Measurements from ENCODE around the gene TRIP6. TPM values are rescaled to one million over a fixed set of nuclear protein-coding genes. Genes with fewer than 3 reads are reported as not detected.

TRIP6 gene
- total RNA-seq, 4 donors from 2014 or later: 64.5 to 122 (median 109) TPM

DNA sequence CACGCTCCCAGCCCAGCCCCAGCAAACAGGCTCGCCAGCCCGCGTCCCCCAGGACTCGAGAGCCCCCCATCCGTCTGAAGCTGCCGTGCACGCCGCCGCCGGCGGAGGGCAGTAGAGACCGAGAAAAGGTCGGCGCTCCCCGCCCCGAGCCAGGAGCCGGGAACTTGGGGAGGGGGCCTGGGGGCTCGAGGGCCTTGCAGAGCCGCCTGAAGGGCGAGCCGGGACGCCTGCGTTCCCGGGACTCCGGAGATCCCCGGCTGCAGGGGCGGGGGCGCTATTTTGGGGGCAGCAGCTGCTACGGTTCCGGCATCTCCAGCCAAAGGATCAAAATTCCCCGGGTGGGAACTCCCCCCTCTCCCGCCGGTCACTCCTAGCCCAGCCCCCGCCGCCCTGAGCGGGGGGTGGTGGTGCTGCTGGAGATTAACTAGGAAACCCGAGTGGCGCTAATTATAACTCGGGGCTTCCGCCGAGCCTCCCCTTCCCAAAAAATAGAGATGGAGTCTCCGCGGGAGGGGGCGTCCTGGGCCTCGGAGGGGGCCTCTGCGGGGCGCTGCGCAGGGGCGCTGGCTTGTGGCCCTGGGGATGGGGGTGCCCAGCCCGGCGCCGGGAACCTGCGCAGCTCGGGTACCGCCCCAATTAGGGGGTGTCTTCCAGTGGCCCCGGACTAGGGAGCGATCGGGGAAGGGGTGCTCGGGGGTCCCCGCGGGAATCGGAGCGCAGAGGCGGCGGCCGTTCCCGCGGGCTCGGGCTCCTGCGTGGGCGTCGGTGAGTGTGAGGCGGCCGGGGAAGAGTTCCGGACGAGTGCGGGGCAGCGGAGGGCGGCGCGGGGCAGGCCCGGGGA is 27.9 kb downstream of the TRIP6 start:
- TF ChIP-seq, protein P1, sequence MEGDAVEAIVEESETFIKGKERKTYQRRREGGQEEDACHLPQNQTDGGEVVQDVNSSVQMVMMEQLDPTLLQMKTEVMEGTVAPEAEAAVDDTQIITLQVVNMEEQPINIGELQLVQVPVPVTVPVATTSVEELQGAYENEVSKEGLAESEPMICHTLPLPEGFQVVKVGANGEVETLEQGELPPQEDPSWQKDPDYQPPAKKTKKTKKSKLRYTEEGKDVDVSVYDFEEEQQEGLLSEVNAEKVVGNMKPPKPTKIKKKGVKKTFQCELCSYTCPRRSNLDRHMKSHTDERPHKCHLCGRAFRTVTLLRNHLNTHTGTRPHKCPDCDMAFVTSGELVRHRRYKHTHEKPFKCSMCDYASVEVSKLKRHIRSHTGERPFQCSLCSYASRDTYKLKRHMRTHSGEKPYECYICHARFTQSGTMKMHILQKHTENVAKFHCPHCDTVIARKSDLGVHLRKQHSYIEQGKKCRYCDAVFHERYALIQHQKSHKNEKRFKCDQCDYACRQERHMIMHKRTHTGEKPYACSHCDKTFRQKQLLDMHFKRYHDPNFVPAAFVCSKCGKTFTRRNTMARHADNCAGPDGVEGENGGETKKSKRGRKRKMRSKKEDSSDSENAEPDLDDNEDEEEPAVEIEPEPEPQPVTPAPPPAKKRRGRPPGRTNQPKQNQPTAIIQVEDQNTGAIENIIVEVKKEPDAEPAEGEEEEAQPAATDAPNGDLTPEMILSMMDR (IDR thresholded peaks at IDR 0.05): peak; percentile 50 to 84 (median 67)
- no peak for TF ChIP-seq POLR2A (IDR thresholded peaks at IDR 0.05)
- Histone ChIP-seq H3K27me3 (peaks cover 10% of the 10 kb centered on the region), H3K9me3 (no peaks in the 10 kb centered on the region), H3K27ac (no peak overlapping the region), H3K4me3 (replicated peaks in 1 of 3) (peak overlapping the region in 2 of 3 donors; percentile 36 to 47), H3K4me1 (peaks cover 22 to 39% of the 10 kb centered on the region in 2 donors), H3K36me3 (no peaks in the 10 kb centered on the region)
- 0% methylated on average over 7 to 10 of the region's 83 CpGs for WGBS, 2 donors
- peak in 1 of 2 donors; percentile 48 for DNase-seq
- intact Hi-C loops (cut with DNase I): loop anchor here (10.0 kb wide), 1 partner anchor 270 kb away; the partner anchor contains the start of gene VGF

DNA sequence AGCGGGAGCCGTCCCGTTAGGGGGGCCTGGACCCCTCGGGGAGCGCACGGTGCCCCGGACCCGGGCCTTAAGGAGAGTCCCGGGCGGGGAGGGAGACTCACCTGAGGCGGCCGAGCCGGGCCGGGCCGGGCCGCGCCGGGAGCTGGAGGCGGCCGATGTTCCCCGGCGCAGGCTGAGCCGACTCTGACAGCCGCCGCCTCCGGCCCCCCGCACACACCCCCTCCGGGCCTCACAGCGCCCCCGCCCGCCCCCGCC is 28.4 kb downstream of the TRIP6 start, which contains the start of gene ACHE:
ACHE (minus strand) TSS at position 188 of the 255 bp plus-strand sequence. CDS start 1,656 bp downstream, outside the sequence.
- Histone ChIP-seq H3K36me3 (no peaks in the 10 kb centered on the region), H3K27me3 (peaks cover 10% of the 10 kb centered on the region), H3K4me1 (peaks cover 21 to 37% of the 10 kb centered on the region in 2 donors), H3K9me3 (no peaks in the 10 kb centered on the region), H3K4me3 (replicated peaks in 1 of 3) (peak within 1 kb of the TSS in 2 of 3 donors; percentile 36 to 47), H3K27ac (no peak within 1 kb of the TSS)
- intact Hi-C loops (cut with DNase I): loop anchor here (10.0 kb wide), 1 partner anchor 269 kb away; the partner anchor contains the start of gene VGF
- DNase-seq: no peak
- TF ChIP-seq, protein P1 (IDR thresholded peaks at IDR 0.05): no peak
- WGBS, 2 donors: 1% methylated on average over 14 of the region's 32 CpGs; no CpG with 5 or more reads in 1 of the 2 donors

DNA sequence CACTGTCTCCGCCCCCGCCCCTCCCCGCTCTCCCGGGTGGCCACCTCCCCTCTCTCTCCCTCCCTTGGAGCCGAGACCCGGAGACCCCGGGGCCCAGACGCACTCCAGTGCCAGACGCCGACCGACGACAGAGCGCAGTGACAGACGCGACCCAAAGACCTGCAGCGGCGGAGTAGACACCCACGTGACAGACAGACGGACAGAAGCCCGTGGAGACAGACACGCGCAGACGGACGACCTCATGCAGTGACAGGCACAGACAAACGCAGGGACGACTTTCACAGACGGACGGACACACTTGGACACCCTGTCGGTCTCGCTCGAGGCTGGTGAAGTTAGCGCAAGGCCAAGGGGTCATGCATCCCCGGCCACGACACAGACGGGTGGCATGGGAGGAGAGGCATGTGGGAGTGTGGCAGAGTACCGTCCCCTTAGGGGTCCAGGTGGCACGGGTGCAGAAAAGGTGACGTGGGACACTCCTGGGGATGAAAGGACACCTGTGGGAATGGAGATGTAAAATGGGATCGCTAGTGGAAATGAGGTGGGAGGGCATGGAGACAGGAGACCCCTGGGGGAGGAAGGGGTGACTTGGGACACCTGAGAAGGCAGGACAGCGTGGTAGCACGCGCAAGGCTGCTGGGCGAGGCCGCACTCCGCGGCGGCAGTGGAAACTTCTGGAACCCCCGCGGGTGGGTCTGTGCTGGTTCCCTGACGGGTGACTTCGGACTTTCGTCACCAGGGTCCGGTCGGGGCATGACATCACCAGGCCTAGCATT is 29.0 kb downstream of the TRIP6 start:
- Histone ChIP-seq H3K9me3 (no peaks in the 10 kb centered on the region), H3K4me3 (replicated peaks in 1 of 3) (peak overlapping the region in 1 of 3 donors; percentile 36), H3K27ac (no peak overlapping the region), H3K4me1 (peaks cover 15 to 32% of the 10 kb centered on the region in 2 donors), H3K36me3 (no peaks in the 10 kb centered on the region), H3K27me3 (peaks cover 10% of the 10 kb centered on the region)
- intact Hi-C loops (cut with DNase I): loop anchor here (2.0 to 10.0 kb wide), 2 partner anchors 163 to 269 kb away; partner anchors contain the start of gene VGF
- peak in 1 of 2 donors; percentile 44 for DNase-seq
- TF ChIP-seq POLR2A (IDR thresholded peaks at IDR 0.05): no peak
- TF ChIP-seq, protein P1 (IDR thresholded peaks at IDR 0.05): no peak
- 4 to 14% methylated on average over 21 to 30 of the region's 54 CpGs for WGBS, 2 donors

DNA sequence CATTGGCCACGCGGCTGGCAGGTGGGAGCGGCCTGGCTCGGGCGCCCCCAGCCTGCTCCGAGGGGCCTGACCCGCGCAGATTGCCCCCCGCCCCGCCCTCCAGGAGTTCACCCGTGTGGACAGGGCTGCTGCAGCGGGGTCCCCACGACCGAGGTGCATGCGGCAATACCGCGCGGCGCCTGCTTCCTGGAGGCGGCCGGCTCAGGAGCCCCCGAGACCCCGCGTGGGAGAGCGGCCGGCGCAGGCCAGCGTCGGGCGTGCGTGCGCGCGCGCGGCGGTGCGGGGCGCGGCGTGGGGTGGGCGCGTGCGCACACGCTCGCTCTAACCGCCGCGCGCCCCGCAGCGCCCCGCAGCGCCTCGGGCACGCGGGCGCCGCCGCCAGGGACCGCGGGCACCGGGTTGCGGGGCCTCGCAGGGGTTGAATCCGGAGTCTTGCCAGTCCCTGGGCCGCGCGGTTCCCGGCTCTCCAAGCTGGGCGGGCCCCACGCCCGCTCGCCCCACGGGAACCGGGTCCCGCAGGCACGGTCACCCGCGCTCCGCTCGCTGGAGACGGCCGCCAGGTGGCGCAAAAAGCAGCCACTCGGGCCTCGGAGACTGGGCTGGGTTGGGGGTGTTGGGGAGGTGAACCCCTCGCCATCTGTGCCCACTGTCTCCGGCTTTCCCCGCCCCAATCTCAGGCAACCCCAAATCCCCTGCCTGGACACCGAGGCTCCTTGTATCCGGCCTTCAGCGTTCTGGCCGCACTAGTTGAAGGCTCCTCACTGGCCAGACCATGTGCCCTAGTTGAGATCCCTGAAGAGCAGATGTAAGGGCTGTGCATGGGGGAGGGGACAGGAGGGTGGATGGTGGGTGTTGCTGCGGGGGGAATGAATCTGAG is 29.8 kb downstream of the TRIP6 start:
- no peak for TF ChIP-seq POLR2A (IDR thresholded peaks at IDR 0.05)
- TF ChIP-seq, protein P1 (IDR thresholded peaks at IDR 0.05): peak; percentile 50 to 76 (median 56)
- DNase-seq: peak; percentile 36 to 58
- H3K9me3 ChIP-seq: no peaks in the 10 kb centered on the region
- 1 to 5% methylated on average over 11 to 32 of the region's 95 CpGs for WGBS, 2 donors
- H3K4me3 ChIP-seq (replicated peaks in 1 of 3): peak overlapping the region in 1 of 3 donors; percentile 14
- H3K27me3 ChIP-seq: peaks cover 10% of the 10 kb centered on the region
- H3K27ac ChIP-seq: no peak overlapping the region
- intact Hi-C loops (cut with DNase I): loop anchor here (2.0 to 10.0 kb wide), 2 partner anchors 162 to 268 kb away; partner anchors contain the start of gene VGF
- H3K4me1 ChIP-seq: peaks cover 15 to 31% of the 10 kb centered on the region in 2 donors
- H3K36me3 ChIP-seq: no peaks in the 10 kb centered on the region
